CD4-positive, alpha-beta T cell (primary cell): ENCODE measurements around the gene PITPNM3. TPM values are rescaled to one million over a fixed set of nuclear protein-coding genes. Genes with fewer than 3 reads are reported as not detected.

Experiments used
- ATAC-seq: fragments of 200-7000 bp; cut with Tn5 transposase; one replicate; pipeline ENCODE4 v1.10.0; 2022; ENCODE audit warnings: mild to moderate bottlenecking; ENCODE audit not compliant: poor library complexity
- CTCF ChIA-PET: fragments of 350-600 bp; sonication (Branson Sonifier 250); formaldehyde crosslinking; loops from one replicate; lab custom pipeline; 2021; ENCODE audit warnings: antibody characterized with exemption, inconsistent platforms; lab: Charles Lee
- POLR2A ChIA-PET: fragments of 350-600 bp; sonication (Branson Sonifier 250); formaldehyde crosslinking; loops from one replicate; lab custom pipeline; 2021; ENCODE audit warnings: antibody characterized with exemption, inconsistent platforms; lab: Charles Lee
- DNase-seq, 14 experiments: peaks; one replicate each; pipeline ENCODE4 v3.0.0-alpha.2; 2013 to 2020; ENCODE audit warnings: mixed read lengths in 2 of 14
- H3K27ac ChIP-seq, 2 donors: one replicate each; pipeline versions ENCODE4 v1.5.1 to v1.7.0; 2013; ENCODE audit warnings: low read length in 2 of 2, low read depth in 1 of 2, mild to moderate bottlenecking in 1 of 2
- H3K27me3 ChIP-seq, 2 experiments: 1 replicate in 1 of 2; 2 replicates in 1 of 2; pipeline versions ENCODE4 v1.6.1 to v1.7.0; 2013; ENCODE audit warnings: low read length in 2 of 2, control low read depth in 1 of 2, mild to moderate bottlenecking in 1 of 2, moderate library complexity in 1 of 2; ENCODE audit not compliant: insufficient read depth in 2 of 2, control insufficient read depth in 1 of 2
- H3K36me3 ChIP-seq: one replicate; pipeline ENCODE4 v1.6.1; 2013; ENCODE audit warnings: low read length, control low read depth; ENCODE audit not compliant: insufficient read depth
- H3K4me1 ChIP-seq: one replicate; pipeline ENCODE4 v1.6.1; 2013; ENCODE audit warnings: low read length, control low read depth; ENCODE audit not compliant: insufficient read depth
- H3K4me3 ChIP-seq: one replicate; pipeline ENCODE4 v1.5.1; 2013; ENCODE audit warnings: mild to moderate bottlenecking, low read length, moderate library complexity
- H3K9me3 ChIP-seq, 2 experiments: 1 replicate in 1 of 2; 2 replicates in 1 of 2; pipeline versions ENCODE4 v1.6.1 to v1.7.0; 2013; ENCODE audit warnings: low read length in 2 of 2, mild to moderate bottlenecking in 2 of 2, control low read depth in 1 of 2, moderate library complexity in 1 of 2; ENCODE audit not compliant: control insufficient read depth in 1 of 2, insufficient read depth in 1 of 2
- H3K27ac Mint-ChIP-seq: one replicate; pipeline ENCODE4 v1.8.0; 2020; ENCODE audit warnings: mixed read lengths
- H3K27me3 Mint-ChIP-seq: one replicate; pipeline ENCODE4 v1.8.0; 2021; ENCODE audit warnings: mixed read lengths
- H3K36me3 Mint-ChIP-seq: one replicate; pipeline ENCODE4 v1.8.0; 2021; ENCODE audit warnings: low read depth, mixed read lengths
- H3K4me1 Mint-ChIP-seq: one replicate; pipeline ENCODE4 v1.8.0; 2021; ENCODE audit warnings: low read depth, mixed read lengths
- H3K4me3 Mint-ChIP-seq: one replicate; pipeline ENCODE4 v1.8.0; 2020; ENCODE audit warnings: mild to moderate bottlenecking, mixed read lengths
- H3K9me3 Mint-ChIP-seq: one replicate; pipeline ENCODE4 v1.8.0; 2020; ENCODE audit warnings: mixed read lengths
- intact Hi-C, 2 experiments: fragments of 100-400 bp; cut with DNase I in 1 of 2; cut with micrococcal nuclease in 1 of 2; formaldehyde crosslinking; loops; one replicate each; pipeline versions ENCODE4 v1.15.1 to v1.9.0; 2023 to 2025; cut with DNase I, micrococcal nuclease
- total RNA-seq, 174 experiments: library from RNA in 2 of 174; stranded (reverse) in 2 of 174; gene quantifications; one replicate each; pipeline ENCODE4 v1.2.3 and lab custom pipeline; 2021 to 2026
- TF ChIP-seq, protein P1 (sequence below): fragments of 200-600 bp; IDR thresholded peaks from one replicate; pipeline ENCODE4 v1.8.0; 2022; ENCODE audit warnings: antibody characterized with exemption, mild to moderate bottlenecking

Gene PITPNM3
- total RNA-seq, 2 experiments from 2014 or later, result 0.34 to 0.41 TPM

GRCh38 chr17:6509921-6510320 lies 46.4 kb downstream of the PITPNM3 start:
- Mint-ChIP-seq H3K27ac (no peak overlapping the region), H3K4me3 (no peak overlapping the region), H3K4me1 (no peaks in the 10 kb centered on the region), H3K36me3 (no peaks in the 10 kb centered on the region), H3K9me3 (no peaks in the 10 kb centered on the region), H3K27me3 (peaks cover 14% of the 10 kb centered on the region)
- Histone ChIP-seq H3K4me3 (no peak overlapping the region), H3K27me3 (peaks cover 4 to 7% of the 10 kb centered on the region in 2 experiments), H3K36me3 (no peaks in the 10 kb centered on the region), H3K27ac (no peak overlapping the region), H3K4me1 (no peaks in the 10 kb centered on the region), H3K9me3 (no peaks in the 10 kb centered on the region)
- ATAC-seq (no peak), DNase-seq (no peak)
- intact Hi-C loops, result no loop called here
- ChIA-PET POLR2A (no interaction called here), CTCF (no interaction called here)
- TF ChIP-seq, protein P1, sequence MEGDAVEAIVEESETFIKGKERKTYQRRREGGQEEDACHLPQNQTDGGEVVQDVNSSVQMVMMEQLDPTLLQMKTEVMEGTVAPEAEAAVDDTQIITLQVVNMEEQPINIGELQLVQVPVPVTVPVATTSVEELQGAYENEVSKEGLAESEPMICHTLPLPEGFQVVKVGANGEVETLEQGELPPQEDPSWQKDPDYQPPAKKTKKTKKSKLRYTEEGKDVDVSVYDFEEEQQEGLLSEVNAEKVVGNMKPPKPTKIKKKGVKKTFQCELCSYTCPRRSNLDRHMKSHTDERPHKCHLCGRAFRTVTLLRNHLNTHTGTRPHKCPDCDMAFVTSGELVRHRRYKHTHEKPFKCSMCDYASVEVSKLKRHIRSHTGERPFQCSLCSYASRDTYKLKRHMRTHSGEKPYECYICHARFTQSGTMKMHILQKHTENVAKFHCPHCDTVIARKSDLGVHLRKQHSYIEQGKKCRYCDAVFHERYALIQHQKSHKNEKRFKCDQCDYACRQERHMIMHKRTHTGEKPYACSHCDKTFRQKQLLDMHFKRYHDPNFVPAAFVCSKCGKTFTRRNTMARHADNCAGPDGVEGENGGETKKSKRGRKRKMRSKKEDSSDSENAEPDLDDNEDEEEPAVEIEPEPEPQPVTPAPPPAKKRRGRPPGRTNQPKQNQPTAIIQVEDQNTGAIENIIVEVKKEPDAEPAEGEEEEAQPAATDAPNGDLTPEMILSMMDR, result no peak

DNA sequence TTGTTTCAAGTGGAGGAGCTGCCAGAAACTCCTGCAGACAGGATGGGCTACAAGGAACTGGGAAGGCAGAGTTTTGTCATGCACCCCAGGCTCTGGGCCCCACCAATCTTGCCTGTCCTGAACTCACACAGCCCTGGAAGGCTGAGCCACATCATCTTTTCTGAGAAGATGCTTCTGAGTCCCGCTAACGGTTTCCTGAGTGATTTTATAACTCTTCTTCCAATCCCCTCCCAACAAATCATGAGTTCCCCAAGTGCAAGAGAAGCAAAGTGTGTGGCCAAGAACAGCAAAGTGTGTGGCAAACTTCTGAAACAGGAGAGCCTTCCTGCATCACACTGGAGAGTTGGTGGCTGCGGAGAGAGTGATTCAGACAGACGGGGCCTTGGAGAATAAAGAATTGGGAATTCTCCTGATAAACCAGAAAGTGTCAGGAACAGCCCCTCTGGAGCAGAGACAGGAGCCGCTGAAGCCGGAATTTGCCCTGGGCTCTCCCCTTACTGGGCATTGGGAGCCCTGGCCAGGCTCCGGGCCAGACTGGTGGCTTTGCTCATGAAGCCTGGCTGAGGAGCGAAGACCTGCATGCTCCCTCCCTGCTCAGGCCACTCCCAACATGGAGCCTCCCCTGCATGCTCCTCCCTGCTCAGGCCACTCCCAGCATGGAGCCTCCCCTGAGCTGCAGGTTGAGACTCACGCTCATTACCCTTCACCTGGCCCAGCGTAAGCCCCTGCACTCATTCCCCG lies 47.2 kb downstream of the PITPNM3 start:
- DNase-seq (no peak), ATAC-seq (no peak)
- Mint-ChIP-seq H3K36me3 (no peaks in the 10 kb centered on the region), H3K4me1 (no peaks in the 10 kb centered on the region), H3K27ac (no peak overlapping the region), H3K27me3 (peaks cover 14% of the 10 kb centered on the region), H3K9me3 (no peaks in the 10 kb centered on the region), H3K4me3 (no peak overlapping the region)
- Histone ChIP-seq H3K36me3 (no peaks in the 10 kb centered on the region), H3K4me3 (no peak overlapping the region), H3K4me1 (no peaks in the 10 kb centered on the region), H3K27me3 (peaks cover 4 to 7% of the 10 kb centered on the region in 2 experiments), H3K27ac (no peak overlapping the region), H3K9me3 (no peaks in the 10 kb centered on the region)
- ChIA-PET CTCF (no interaction called here), POLR2A (no interaction called here)
- intact Hi-C loops, result no loop called here
- TF ChIP-seq, protein P1, result no peak

GRCh38 chr17:6508519-6509030 lies 47.8 kb downstream of the PITPNM3 start:
- H3K36me3 Mint-ChIP-seq, result no peaks in the 10 kb centered on the region
- H3K27me3 Mint-ChIP-seq, result peaks cover 14% of the 10 kb centered on the region
- no peak overlapping the region for H3K27ac Mint-ChIP-seq
- DNase-seq (no peak), ATAC-seq (no peak)
- H3K9me3 Mint-ChIP-seq, result no peaks in the 10 kb centered on the region
- peaks cover 0 to 2% of the 10 kb centered on the region in 2 experiments for H3K9me3 ChIP-seq
- H3K27ac ChIP-seq, result no peak overlapping the region
- no peak overlapping the region for H3K4me3 Mint-ChIP-seq
- POLR2A ChIA-PET, result no interaction called here
- TF ChIP-seq, protein P1, result no peak
- H3K4me1 Mint-ChIP-seq, result no peaks in the 10 kb centered on the region
- peaks cover 4 to 7% of the 10 kb centered on the region in 2 experiments for H3K27me3 ChIP-seq
- CTCF ChIA-PET, result no interaction called here
- no peaks in the 10 kb centered on the region for H3K36me3 ChIP-seq
- H3K4me3 ChIP-seq, result no peak overlapping the region
- H3K4me1 ChIP-seq, result no peaks in the 10 kb centered on the region
- intact Hi-C loops, result no loop called here
